ENCODE data around the gene U2SURP. TPM values are rescaled to one million over a fixed set of nuclear protein-coding genes. Genes with fewer than 3 reads are reported as not detected.

The U2SURP gene
- total and polyA plus RNA-seq, 2 donors (not counting 3 experiments of a cell fraction or from before 2014, with no cell fraction given), result 12.6 to 92.4 TPM

GRCh38 chr3:142962175-142962519 is 39.2 kb upstream of the U2SURP start:
- Histone ChIP-seq H4K20me1 (replicated peaks; ENCODE audit: control insufficient read depth, extremely low read depth, insufficient read depth, low read length) (peaks cover 2% of the 10 kb centered on the region), H3K4me3 (replicated peaks in 1 of 3; ENCODE audit: insufficient read depth in 1 of 3, low read depth in 1 of 3, low read length in 3 of 3) (no peak overlapping the region), H3K79me2 (ENCODE audit: control insufficient read depth, insufficient read depth, low read length) (no peaks in the 10 kb centered on the region), H3K9me1 (replicated peaks; ENCODE audit: control insufficient read depth, extremely low read depth, insufficient read depth, low read length) (no peaks in the 10 kb centered on the region), H3K9me3 (replicated peaks; ENCODE audit: control insufficient read depth, insufficient read depth, low read length) (no peaks in the 10 kb centered on the region), H3K27ac (ENCODE audit: insufficient read depth, low read depth, low read length) (no peak overlapping the region), H3K4me1 (ENCODE audit: control insufficient read depth, extremely low read depth, insufficient read depth, low read length) (no peaks in the 10 kb centered on the region), H3K27me3 (ENCODE audit: control insufficient read depth in 2 of 2, insufficient read depth in 2 of 2, low read length in 2 of 2) (peaks cover 56 to 93% of the 10 kb centered on the region in 2 experiments), H3K9ac (replicated peaks; ENCODE audit: extremely low read depth, insufficient read depth, low read length) (no peak overlapping the region), H2AFZ (ENCODE audit: low read depth, low read length) (no peak overlapping the region), H3K4me2 (ENCODE audit: insufficient read depth, low read length) (no peak overlapping the region), H3K36me3 (ENCODE audit: control insufficient read depth in 2 of 2, extremely low read depth in 1 of 2, insufficient read depth in 2 of 2, low read length in 2 of 2) (no peaks in the 10 kb centered on the region)
- DNase-seq (ENCODE audit: low read depth, low spot score) (no peak), FAIRE-seq (no peak)
- TF ChIP-seq, protein P1, sequence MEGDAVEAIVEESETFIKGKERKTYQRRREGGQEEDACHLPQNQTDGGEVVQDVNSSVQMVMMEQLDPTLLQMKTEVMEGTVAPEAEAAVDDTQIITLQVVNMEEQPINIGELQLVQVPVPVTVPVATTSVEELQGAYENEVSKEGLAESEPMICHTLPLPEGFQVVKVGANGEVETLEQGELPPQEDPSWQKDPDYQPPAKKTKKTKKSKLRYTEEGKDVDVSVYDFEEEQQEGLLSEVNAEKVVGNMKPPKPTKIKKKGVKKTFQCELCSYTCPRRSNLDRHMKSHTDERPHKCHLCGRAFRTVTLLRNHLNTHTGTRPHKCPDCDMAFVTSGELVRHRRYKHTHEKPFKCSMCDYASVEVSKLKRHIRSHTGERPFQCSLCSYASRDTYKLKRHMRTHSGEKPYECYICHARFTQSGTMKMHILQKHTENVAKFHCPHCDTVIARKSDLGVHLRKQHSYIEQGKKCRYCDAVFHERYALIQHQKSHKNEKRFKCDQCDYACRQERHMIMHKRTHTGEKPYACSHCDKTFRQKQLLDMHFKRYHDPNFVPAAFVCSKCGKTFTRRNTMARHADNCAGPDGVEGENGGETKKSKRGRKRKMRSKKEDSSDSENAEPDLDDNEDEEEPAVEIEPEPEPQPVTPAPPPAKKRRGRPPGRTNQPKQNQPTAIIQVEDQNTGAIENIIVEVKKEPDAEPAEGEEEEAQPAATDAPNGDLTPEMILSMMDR (IDR thresholded peaks at IDR 0.05; ENCODE audit: extremely low read depth in 1 of 2, insufficient read depth in 1 of 2, low read depth in 1 of 2, low read length in 2 of 2), result no peak
- TF ChIP-seq MYC (IDR thresholded peaks at IDR 0.05; ENCODE audit: low read depth, low read length) (no peak), JUN (IDR thresholded peaks at IDR 0.05; ENCODE audit: borderline replicate concordance, insufficient read depth, insufficient read length, low read depth) (no peak), POLR2AphosphoS5 (IDR thresholded peaks at IDR 0.05; ENCODE audit: insufficient read depth, low read depth, low read length) (no peak)
- ChIA-PET POLR2A (no interaction called here), CTCF (no interaction called here)
- intact Hi-C loops (cut with micrococcal nuclease) (loop anchor here (5.0 kb wide), 1 partner anchor 75 kb away; the partner anchor contains the start of gene PCOLCE2), dilution Hi-C loops (cut with MboI; ENCODE audit: extremely low pct_ligation_motif_present, low sequenced_read_pairs) (no loop called here)
- no TSS peak for BruUV-seq (replicated peaks)

- intact Hi-C loops (cut with micrococcal nuclease) (loop anchor here (5.0 kb wide), 1 partner anchor 75 kb away; the partner anchor contains the start of gene PCOLCE2), dilution Hi-C loops (cut with MboI; ENCODE audit: extremely low pct_ligation_motif_present, low sequenced_read_pairs) (no loop called here)
- H3K4me1 ChIP-seq (ENCODE audit: control insufficient read depth, extremely low read depth, insufficient read depth, low read length), result no peaks in the 10 kb centered on the region
- H2AFZ ChIP-seq (ENCODE audit: low read depth, low read length), result peak overlapping the region; percentile 31
- ChIA-PET POLR2A (no interaction called here), CTCF (no interaction called here)
- peaks cover 2% of the 10 kb centered on the region for H4K20me1 ChIP-seq (replicated peaks; ENCODE audit: control insufficient read depth, extremely low read depth, insufficient read depth, low read length)
- no TSS peak for BruUV-seq (replicated peaks)
- DNase-seq (ENCODE audit: low read depth, low spot score), result no peak
- H3K36me3 ChIP-seq (ENCODE audit: control insufficient read depth in 2 of 2, extremely low read depth in 1 of 2, insufficient read depth in 2 of 2, low read length in 2 of 2), result no peaks in the 10 kb centered on the region
- H3K27ac ChIP-seq (ENCODE audit: insufficient read depth, low read depth, low read length), result no peak overlapping the region
- H3K4me2 ChIP-seq (ENCODE audit: insufficient read depth, low read length), result peak overlapping the region; percentile 52
- H3K4me3 ChIP-seq (replicated peaks in 1 of 3; ENCODE audit: insufficient read depth in 1 of 3, low read depth in 1 of 3, low read length in 3 of 3), result no peak overlapping the region
- H3K79me2 ChIP-seq (ENCODE audit: control insufficient read depth, insufficient read depth, low read length), result no peaks in the 10 kb centered on the region
- H3K27me3 ChIP-seq (ENCODE audit: control insufficient read depth in 2 of 2, insufficient read depth in 2 of 2, low read length in 2 of 2), result peaks cover 54 to 89% of the 10 kb centered on the region in 2 experiments
- H3K9ac ChIP-seq (replicated peaks; ENCODE audit: extremely low read depth, insufficient read depth, low read length), result no peak overlapping the region
- FAIRE-seq, result no peak
- H3K9me3 ChIP-seq (replicated peaks; ENCODE audit: control insufficient read depth, insufficient read depth, low read length), result no peaks in the 10 kb centered on the region
- H3K9me1 ChIP-seq (replicated peaks; ENCODE audit: control insufficient read depth, extremely low read depth, insufficient read depth, low read length), result no peaks in the 10 kb centered on the region
- TF ChIP-seq FOS (IDR thresholded peaks at IDR 0.05; ENCODE audit: borderline replicate concordance, insufficient read depth, low read length) (no peak), GATA2 (IDR thresholded peaks at IDR 0.05; ENCODE audit: insufficient read depth, insufficient read length, low read depth, low read length) (no peak), EZH2 (IDR thresholded peaks at IDR 0.05; ENCODE audit: borderline replicate concordance, low read depth, low read length, severe bottlenecking) (peak; percentile 62), JUN (IDR thresholded peaks at IDR 0.05; ENCODE audit: borderline replicate concordance, insufficient read depth, insufficient read length, low read depth) (no peak), POLR2A (IDR thresholded peaks at IDR 0.05; ENCODE audit: low read depth, low read length) (no peak), POLR2AphosphoS5 (IDR thresholded peaks at IDR 0.05; ENCODE audit: insufficient read depth, low read depth, low read length) (no peak)
- TF ChIP-seq, protein P1 (IDR thresholded peaks at IDR 0.05; ENCODE audit: extremely low read depth in 1 of 2, insufficient read depth in 1 of 2, low read depth in 1 of 2, low read length in 2 of 2), result no peak
- TF ChIP-seq, protein P2, sequence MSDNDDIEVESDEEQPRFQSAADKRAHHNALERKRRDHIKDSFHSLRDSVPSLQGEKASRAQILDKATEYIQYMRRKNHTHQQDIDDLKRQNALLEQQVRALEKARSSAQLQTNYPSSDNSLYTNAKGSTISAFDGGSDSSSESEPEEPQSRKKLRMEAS (IDR thresholded peaks at IDR 0.05; ENCODE audit: insufficient read depth, insufficient read length), result no peak
Measured at GRCh38 chr3:142962520-142963233, 38.7 kb upstream of the U2SURP start.
